GM18951 (cell line): ENCODE data around the gene ZNF451.
"Not testable (repeated sequence)": the region's sequence is repeated elsewhere in the genome, so short reads cannot be mapped to it uniquely, and the experiment has no call there.

Experiments
- POLR2A ChIP-seq: IDR thresholded peaks from 4 replicates; pipeline ENCODE4 v1.6.1; 2011; ENCODE audit warnings: mild to moderate bottlenecking; ENCODE audit not compliant: insufficient read length, insufficient read depth; ENCODE audit errors: extremely low read depth
- in situ Hi-C: fragments of 300-500 bp; cut with MboI; formaldehyde crosslinking; loops from one replicate; pipeline ENCODE4 v1.12.0; 2022; ENCODE audit warnings: low sequenced_read_pairs, mixed read lengths, inconsistent platforms; ENCODE audit not compliant: unreplicated experiment

The ZNF451 gene

DNA sequence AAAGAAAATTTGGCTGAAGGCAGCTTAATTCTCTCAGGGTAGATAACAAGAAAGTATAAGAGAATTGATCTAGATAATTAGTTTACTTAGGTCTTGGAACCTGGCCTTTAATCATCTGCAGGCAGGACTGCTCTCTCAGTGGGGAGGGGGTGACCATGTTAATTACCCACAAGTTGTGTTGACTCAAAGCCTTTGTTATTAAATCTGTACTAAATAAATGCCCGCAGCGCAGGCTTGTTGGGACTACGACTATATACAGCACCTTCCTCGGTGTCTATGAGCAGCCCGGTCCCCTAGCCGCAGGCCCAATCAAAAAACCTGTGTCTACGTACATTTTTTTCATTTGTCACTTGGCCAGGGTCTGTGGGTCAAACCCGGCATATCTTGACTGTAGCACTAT lies 15.6 kb upstream of the ZNF451 start:
- in situ Hi-C loops = no loop called here
- TF ChIP-seq POLR2A = no peak

DNA sequence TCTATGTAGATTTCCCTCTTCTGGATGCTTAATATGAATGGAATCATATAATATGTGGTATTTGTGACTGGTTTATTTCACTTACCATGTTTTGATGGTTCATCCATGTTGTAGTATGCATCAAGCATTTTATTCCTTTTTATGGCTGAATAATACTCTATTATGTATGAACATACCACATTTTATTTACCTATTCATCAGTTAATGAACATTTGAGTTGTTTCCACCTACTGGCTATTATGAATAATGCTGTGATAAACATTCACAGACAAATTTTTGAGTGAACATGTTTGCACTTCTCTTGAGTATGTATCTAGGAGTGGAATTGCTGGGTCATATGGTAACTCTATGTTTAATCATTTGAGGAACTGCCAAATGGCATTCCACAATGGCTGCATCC lies 14.9 kb upstream of the ZNF451 start:
- in situ Hi-C loops = no loop called here
- TF ChIP-seq POLR2A = no peak

DNA sequence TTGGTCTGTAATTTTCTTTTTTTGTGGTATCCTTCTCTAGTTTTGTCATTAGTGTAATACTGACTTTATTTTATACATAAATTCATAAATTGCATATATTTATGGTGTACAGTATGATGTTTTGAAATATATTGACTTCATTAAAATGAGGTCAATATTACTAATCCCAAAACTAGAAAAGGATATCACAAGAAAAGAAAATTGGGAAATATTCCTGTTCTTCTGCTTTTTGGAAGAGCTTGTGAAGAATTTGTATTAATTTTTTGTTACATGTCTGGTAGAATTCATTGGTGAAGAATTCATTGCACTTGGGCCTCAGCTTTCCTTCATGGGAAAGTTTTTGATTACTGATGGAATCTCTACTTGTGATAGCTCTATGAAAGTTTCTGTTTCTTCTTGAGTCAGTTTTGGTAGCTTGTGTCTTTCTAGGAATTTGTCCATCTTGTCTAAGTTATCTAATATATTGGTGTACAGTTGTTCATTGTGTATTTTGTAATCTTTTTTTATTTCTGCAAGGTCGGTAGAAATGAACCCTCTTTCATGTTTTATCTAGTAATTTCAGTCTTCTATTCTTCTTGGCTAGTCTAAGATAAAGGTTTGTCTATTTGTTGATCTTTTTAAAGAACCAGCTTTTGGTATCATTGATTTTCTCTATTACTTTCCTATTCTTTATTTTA lies 11.3 kb upstream of the ZNF451 start:
- in situ Hi-C loops = no loop called here
- TF ChIP-seq POLR2A = no peak

DNA sequence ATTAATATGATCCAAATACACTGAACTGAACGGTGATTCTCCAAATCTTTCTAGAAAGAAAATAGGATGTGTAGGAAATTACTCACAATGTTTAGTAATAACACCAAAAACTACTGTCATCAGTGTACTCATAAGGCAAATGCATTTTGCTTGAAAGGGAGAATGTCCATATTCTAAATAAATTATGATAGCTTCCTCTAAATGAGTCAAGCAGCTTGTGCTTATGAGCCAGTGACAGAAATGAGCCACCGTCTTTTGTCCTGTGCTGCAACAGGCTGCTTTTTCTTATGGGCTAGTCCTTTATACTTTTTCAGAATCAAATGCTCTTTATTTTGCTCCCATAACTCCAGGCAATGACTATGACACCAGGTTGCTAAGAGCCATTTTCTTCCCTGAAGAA lies 4.5 kb upstream of the ZNF451 start:
- in situ Hi-C loops = no loop called here
- TF ChIP-seq POLR2A = no peak

DNA sequence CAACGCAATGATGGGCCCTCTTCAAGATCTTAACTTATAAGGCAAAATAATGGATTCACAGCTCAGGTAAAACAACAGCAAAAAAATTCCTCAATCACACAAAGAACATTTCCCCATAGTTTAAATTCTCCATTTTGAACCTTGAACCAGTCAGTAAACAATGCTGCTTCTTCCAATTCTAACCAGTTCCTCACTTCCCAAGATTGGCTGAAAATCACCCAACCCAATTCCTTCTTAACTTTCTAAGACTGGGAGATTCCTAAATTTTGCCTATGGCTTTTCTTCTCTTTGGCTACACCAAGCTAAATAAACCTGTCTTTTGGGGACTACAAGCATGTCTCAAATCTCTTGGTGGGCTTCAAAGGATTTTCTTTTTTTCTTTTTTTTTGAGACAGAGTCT lies 3.1 kb upstream of the ZNF451 start:
- TF ChIP-seq POLR2A = no peak
- in situ Hi-C loops = no loop called here

DNA sequence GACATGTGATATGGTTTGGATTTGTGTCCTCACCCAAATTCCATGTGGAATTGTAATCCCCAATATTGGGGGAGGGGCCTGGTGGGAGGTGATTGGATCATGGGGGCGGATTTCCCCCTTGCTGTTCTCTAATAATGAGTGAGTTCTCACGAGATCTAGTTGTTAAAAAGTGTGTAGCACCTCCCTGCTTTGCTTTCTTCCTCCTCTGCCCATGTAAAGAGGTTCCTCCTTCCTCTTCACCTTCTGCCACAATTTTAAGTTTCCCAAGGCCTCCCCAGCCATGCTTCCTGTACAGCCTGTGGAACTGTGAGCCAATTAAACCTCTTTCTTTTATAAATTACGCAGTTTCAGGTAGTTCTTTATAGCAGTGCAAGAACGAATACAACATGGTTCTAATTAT lies 2.1 kb upstream of the ZNF451 start:
- in situ Hi-C loops = no loop called here
- no peak for TF ChIP-seq POLR2A

DNA sequence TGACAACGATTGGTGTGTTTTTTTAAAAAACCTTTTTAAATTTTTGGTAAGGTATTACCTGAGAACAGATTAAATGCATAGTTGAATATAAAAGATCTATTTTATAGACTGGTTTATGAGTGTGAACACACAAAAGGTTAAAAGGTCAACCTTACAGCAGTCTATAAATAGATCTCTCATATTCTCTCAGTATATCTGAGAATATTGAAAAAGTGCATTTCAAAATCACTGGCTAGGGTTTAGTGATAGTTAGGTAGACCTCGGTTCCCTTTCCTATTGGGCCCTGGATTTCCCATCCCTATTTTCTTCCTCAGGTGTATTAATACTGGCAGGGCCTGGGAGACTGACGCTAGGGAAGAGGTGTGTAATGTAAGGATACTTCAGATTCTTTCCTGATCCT lies 723 bp upstream of the ZNF451 start:
- TF ChIP-seq POLR2A = no peak
- in situ Hi-C loops = no loop called here

DNA sequence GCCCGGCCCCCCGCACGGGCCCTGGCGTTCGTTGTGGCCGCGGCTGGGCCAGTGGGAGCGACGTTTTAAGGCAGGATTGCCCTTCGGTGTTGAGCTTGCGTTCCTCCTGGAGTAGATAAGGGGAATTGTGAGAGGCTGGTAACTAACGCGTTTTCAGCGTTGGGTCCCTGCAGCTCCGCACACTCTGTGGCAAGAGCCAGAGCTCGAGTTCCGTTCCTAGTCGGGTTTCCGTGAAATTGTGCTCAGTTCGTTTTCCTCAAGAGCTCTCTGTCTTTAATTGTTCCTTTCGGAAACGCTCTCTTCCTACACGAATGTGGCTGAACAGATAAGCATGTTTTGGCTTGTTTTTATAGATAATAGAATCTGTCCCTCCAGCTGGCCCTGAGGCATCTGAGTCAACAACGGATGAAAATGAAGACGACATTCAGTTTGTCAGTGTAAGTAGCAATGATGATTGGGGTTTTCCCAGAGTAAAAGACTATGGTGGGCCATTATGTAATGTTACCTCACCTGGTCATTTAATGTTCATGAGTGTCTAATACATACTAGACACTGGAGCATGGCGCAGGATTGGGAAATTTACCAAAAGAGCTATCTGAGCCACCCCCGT lies 575 bp downstream of the ZNF451 start:
- in situ Hi-C loops = not testable (repeated sequence)

DNA sequence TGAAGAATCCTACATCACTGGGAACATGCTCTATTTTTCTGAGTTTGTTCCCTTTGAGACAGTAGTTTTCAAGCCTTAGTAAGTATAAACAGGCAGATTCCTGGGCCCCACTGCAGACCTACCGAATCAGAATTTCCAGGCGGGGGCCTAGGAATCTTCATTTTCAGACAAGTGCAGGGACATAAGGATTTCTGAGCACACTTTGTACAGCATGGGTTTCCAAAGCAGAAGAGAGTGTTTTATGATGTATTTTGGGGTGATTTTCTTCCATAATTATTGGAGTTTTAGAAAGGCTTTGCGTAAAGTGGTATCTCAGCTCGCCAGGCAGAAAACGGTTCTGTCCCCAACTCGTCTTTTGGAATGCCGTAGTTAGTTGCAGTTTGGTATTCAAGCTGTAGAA lies 1.4 kb downstream of the ZNF451 start:
- in situ Hi-C loops = not testable (repeated sequence)

DNA sequence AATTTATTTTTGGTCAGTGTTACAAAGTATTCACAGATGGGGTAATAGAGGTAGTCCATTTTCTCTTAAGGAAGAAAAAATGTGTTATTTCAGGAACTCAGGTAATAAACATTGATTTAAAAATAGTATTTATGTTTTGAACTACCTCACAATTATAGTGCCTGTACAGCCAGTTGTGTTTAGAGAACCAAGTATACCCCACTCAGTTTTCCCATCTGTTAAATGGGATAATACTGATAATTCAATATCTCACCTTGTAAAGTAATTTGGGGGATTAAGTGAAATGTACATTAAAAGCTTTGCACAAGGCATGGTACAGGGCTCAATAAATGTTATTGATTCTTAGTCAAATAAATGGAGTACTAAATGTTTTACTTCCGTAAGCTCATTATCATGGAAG lies 4.7 kb downstream of the ZNF451 start:
- in situ Hi-C loops = no loop called here
- TF ChIP-seq POLR2A = no peak

DNA sequence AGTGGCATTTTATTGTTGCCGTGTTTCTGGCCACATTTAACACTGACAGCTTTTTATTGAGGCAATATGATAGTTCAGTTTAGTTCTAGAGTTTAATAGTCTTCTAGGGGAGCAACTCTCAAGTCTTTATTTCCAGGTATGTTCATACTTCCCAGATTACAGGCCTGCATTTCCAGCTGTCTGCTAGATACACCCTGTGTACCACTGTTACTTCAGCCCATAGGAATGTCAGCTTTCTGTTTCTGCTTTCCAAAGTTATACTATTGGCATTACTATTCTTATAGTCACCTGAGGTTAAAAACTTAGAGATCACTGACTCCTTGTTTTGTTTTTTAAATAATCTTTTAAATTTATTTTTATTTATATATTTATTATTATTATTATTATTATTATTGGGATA lies 7.6 kb downstream of the ZNF451 start:
- in situ Hi-C loops = no loop called here
- no peak for TF ChIP-seq POLR2A

DNA sequence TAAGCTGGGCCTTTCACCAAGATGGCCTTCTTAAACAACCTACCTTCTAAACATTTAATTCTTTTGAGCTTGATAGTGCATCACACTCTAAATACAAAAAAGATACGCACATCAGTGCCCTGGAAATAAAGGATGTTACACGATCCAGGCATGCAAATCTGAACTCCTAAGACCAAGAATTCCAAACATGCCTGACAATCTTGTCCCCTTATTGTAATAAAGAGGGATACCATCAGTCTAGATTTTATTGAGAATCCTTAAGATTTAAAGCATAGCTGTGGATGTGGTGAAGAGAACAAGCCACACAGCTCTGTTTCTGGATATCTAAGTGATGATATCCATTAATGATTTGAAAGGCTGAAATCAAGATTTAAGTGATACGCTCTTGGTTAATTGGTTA lies 13.0 kb downstream of the ZNF451 start:
- TF ChIP-seq POLR2A = no peak
- in situ Hi-C loops = no loop called here

DNA sequence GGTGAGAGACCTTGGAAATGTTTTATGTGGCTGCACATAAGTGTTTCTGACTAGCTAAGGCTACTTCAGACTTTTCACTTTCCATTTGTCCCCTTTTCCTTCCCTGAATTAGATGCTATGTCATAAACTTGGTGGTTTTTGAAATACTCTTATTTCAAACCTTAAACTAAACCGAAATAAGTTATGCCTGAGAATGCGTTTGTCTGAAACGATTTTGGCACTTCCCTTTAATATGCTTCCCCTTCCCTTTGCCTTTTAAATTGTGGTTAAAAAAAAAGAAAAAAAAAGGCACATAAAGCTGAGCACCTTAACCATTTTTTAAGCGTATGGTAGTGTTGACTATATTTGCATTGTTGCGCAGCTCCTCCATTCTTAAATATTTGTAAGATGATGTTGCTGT lies 14.3 kb downstream of the ZNF451 start:
- no peak for TF ChIP-seq POLR2A
- in situ Hi-C loops = no loop called here

DNA sequence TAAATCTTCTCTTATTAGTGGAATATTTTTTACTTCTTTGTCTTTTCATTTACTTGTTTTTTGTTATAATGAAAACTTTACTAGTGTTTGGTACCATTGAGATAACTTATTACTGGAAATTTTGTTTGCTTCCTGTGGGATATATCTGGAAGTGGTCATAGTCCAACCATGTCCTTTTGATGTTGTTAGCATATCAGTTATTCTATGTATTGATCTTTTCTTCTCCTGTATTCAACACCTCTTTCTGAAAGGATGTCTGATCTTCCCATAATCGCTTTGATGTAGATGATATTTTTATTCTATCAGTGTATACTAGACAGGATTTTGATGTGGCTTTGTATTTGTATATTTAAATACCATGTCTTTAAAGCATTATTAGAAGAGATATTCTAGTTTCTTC lies 17.0 kb downstream of the ZNF451 start:
- in situ Hi-C loops = no loop called here
- TF ChIP-seq POLR2A = no peak

DNA sequence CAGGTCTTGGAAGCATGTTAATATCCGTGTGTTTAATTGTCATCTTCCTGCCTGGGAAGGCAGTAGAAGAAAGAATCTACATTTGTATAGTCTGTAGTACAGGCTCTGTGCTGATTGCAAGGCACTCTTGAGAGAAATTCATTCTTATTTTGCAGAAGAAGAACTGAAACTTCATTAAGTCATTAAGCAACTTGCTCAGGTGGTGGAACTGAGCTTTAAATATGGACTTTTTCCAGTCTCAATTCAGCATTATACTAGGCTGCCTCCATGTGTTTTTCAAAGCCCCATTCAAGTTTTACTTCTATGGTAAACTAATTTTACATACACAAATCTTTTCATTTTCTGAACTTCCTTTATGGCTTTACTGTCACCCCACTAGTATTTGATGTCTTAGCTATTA lies 18.7 kb downstream of the ZNF451 start:
- no peak for TF ChIP-seq POLR2A
- in situ Hi-C loops = no loop called here
